ENCODE results near the gene GALE. TPM values are rescaled to one million over a fixed set of nuclear protein-coding genes. Genes with fewer than 3 reads are reported as not detected.
"Not testable (repeated sequence)": the region's sequence is repeated elsewhere in the genome, so short reads cannot be mapped to it uniquely, and the experiment has no call there.

Gene GALE
- polyA plus RNA-seq, 1 donor: 32.2 TPM

DNA sequence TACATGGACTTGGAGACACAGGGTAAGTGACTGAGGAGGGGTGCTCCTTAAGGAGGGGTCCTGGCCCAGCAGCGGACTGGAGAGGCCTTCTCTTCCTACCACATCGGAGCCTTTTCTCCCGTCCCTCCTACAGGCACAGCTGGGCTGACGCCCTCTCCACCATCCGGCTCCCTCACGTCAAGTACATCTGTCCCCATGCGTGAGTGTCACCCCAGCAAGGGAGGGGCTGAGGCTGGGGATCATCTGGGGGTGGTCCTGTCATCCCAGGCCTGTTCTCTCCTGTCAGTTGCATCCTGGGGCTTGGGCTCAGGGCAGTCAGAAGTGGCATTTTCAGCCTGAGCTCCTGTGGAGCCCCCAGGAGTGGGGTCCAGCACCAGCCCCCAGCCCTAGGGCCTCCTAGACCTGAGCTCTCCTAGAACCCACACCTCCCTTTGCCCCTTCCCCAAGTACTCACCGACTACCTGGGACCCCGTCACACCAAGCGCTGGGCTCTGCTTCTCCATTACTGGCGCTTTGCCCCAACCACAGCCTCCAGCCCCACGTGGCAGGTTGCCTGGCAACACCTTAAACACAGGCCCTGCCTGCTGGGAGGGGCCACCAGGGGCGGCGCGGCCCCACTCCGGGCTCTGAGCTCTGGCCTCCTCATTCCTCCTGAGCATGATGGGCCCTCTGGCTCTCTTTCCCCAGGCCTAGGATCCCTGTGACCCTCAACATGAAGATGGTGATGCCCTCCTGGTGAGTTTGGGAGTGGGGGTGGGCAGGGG is 7.4 kb downstream of the GALE start:
- no peak for DNase-seq

DNA sequence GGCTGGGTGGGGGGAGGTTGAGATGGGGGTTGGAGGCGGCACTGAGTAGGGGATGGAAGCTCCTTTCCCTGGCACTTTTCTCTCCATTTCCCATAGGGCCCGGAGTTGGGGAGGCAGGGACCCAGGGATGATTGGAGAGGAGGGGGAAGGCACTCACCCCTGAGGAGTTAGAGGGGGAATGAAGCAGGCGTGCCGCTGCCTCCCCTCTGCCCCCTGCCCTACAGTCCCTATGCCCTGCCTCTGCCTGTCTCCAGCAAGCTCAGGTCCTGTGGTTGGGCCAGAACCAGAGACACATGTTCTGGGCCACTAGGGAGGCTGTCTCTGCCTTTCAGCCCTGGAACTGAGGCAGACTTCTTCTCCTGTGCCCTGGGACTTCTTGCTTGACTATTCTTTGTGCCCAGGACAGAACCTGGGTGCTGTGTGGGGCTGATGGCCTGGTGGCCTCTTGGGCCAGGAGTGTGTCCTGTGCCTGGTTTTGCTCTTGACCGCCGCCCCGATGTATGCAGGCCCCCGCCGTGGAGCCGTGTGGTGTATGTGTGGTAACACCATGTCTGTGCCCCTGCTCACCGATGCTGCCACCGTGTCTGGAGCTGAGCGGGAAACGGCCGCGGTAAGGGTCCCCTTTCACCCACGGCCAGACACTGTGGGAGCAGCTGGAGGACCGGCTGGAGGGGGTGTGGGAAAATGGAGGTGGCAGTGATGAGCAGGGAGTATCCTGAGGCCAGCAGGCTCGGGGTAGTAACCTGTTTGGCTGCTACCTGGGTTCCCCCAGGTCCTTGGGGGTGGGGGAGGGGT is 8.2 kb downstream of the GALE start:
- DNase-seq: no peak

DNA sequence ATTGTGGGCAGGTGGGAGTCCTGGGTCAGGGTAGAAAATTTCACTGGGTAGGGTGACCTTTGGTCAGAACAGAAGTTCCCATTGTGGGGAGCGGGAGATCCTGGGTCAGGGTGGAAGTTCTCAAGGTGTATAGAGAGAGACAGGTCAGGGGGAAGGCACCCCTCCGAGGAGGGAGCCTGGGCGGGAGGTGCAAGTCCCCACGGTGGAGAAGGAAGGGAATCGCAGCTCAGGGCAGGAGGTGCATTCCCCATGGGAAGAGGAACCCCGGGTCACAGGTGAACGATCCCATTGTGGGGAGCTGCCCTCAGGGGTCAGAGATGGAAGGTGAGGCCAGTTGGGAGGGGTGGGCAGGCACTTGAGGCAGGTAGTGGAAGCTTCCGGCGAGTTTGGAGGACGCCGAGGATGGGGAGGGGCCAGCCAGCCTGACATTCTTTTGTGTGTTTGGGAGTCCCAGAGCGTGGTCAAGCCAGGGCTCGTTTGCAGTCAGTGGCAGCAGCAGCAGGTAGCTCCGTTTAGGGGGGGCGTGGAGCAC is 9.0 kb downstream of the GALE start:
- no peak for DNase-seq

DNA sequence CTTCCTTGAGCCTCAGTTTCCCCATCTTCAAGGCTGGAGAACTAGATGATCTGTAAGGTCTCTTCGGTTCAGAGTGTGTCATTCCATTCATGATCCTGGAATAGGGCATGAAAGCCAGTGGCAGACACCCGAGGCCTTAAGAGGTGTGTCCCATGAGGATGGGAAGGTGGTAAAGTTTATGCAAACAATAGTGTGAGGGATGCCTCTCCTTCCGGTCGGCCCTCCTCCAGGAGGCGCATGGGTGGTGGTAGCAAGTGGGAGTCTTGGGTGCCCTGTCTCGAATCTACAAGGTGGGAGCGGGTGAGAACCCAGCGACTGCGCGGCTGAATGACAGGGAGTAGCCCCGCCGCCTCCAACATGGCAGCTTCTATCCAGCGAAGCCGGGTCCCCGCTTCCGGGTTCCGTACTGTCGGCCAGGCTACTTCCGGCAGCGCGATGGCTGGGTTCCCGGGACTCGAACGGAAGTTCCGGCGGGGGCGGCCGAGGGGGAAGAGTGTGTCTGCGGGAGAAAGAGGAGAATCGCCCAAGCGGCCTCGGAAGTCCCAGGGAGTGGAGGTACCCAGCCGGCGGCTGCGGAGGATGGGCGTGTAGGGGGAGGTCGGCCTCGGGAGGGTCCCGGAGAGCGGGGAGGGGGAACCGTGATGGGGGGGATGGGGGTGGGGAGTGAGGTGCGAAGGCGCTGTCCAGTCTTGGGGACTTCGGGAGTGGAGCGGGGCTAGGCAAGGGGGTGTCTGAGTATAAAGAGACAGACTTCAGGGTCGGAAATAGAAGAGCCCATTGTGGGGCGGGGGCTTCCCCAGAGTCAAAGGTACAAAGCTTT is 9.6 kb downstream of the GALE start, which contains the start of gene LYPLA2:
LYPLA2 (plus strand) TSS at position 450 of the 820 bp plus-strand sequence. CDS start 1,538 bp downstream, outside the sequence.
- peak; percentile 90 for DNase-seq

DNA sequence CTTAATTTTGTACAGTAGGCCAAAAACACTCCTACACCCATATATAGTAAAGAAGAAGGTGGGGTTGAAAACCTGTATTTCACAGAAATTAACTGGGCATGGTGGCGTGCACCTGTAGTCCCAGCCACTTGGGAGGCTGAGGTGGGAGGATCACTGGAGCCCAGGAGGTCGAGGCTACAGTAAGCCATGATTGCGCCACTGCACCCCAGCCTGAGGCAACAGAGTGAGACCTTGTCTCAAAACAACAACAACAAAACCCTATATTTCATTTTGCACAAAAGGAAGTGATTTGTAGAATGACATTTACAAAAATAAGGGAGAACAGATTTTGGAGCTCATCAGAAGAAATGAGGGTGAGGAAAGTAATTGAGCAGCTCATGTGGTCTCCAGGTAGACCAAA is 11.9 kb downstream of the GALE start:
- no peak for DNase-seq

DNA sequence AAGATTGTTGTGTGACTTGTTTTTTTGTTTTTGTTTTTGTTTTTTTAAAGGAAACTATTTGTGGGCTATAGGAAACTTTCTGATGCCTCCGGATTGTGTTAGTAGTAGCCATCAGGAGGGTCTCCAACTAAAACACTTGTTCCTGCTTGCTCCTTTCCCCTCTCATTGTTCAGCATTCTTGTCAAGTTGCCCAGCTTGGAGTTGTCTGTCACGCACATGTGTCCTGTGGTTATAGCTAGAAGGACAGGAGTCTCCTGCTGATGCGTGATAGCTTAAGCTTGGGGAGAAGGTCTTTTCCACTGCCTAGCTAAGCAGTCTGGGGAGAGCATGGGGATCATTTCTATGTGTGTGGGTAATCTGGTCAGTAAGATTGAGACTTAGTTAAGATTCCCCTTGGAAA is 12.9 kb downstream of the GALE start:
- no peak for DNase-seq

DNA sequence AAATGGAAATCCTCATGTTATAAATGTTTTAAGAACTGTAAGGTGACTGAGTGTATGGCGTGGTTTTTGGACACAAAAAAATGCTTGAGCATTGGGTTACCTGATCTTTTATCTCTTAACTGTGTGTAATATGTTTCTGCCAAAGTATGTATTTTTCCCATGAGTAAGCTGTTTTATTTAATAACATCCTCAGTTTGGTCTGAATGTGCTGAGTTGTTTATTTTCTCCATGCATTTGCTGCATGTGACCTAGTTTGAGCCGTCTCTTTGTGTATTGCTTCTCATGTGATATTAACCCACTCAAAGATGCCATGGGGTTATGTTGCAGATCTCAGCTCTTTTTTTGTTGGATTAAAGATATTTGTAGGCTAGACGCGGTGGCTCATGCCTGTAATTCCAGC is 15.7 kb downstream of the GALE start:
- no peak for DNase-seq

DNA sequence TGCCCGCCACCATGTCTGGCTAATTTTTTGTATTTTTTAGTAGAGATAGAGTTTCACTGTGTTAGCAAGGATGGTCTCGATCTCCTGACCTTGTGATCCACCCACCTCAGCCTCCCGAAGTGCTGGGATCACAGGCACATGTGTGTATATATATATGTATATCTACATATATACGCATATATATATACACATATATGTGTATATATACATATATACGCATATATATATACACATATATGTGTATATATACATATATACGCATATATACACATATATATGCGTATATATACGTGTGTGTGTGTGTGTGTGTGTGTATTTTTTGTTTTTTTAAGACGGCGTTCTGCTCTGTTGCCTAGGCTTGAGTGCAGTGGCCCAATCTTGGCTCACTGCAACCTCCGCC is 17.4 kb downstream of the GALE start:
- not testable (repeated sequence) for DNase-seq

DNA sequence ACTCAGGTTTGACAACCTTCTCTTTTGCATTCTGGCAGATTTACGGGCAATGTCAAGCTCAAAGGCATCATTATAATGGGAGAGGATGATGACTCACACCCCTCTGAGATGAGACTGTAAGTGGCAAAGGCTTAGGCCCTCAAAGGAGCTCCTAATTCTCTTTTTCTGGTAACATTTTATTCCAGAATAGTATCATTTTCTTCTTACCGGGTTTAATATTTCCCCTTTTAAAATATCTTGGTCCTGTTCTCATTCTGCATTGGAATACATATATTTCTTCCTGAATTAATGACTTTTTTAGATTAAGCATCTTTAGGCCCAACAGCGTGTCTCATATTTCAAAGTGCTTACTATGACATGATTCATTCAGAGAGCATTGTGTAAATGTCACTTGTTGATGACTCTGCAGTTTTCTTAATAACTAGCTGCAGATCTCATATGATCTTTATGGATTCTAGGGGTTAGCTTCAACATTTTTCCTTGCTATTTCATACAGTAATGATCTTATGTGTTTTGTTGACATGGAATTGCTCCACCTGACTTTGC is 20.7 kb downstream of the GALE start:
- DNase-seq: no peak

DNA sequence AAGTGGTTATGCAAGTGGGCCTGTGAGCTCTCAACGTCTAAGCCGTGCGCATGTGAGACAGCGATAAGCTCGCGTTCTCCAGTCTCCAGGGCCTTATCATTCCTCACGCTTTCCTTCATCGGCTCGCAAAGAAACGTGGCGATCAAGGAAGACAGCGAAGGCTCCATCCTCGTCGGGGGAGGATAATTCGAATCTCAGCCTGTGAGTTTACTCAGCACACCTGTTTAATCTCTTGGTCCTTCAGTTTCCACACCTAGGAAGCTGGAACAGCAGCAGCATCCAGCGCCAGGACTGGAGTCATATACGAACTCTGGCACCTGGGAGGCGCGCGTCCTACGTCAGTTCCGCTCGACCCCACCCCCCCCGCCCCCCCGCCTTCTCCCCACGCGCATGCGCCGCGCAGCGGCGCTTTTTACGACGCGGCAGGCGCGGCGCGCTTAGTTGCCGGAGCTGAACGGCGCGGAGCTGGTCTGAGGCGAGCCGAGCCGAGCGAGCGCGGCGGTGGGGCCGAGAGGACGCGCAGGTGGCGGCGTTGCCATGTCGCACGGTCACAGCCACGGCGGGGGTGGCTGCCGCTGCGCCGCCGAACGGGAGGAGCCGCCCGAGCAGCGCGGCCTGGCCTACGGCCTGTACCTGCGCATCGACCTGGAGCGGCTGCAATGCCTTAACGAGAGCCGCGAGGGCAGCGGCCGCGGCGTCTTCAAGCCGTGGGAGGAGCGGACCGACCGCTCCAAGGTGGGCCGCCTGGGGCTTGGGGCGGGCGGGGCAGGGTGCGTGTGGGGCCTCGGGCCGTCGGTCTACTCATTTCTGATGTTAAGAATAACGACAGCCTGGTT is 22.4 kb downstream of the GALE start, which contains the start of gene PITHD1:
PITHD1 (plus strand) TSS at position 440 of the 836 bp plus-strand sequence; CDS start at position 538, 98 bp downstream.
- peak; percentile 89 for DNase-seq

DNA sequence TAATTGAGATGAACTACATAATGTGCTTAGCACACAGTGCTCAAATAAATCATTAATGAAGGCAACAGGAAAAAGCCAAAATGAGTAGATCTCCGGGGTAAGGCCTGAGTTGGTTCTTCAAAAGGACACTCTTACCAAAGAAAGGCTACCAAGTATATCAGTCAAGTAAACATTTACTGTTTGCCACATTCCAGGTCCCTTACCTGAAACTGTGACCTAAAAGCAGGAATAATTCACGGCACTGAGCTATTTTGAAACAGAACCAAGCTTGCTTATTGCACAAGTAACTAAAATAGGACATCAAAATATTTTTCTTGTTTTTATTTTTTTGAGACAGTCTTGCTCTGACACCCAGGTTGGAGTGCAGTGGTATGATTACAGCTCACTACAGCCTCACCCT is 24.3 kb downstream of the GALE start:
- no peak for DNase-seq

DNA sequence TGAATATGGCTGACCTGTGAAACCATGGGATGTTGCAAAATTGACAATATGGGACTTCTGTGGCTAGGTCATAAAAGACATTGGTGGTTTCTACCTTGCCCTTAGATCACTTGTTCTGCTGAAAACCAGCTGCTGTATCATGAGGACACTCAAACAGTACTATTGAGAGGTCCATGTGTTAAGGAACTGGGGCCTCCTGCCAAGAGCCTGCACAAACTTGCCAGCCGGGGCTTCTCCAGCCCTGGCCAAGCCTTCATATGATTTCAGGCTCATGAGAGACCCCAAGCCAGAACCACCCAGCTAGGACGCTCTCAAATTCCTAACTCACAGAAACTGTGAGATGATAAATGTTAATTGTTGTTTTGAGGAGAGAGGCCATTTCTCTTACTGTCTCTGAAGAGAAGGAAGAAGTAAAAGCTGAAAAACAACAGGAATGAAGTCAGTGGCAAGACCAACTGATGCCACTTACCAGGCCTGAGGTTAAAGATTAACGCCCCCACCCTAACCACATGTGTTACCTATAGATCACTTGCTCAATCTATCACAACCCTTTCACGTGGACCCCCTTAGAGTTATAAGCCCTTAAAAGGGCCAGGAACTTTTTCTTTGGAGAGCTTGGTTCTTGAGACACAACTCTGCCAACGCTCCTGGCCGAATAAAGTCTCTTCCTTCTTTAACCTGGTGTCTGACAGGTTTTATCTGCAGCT is 26.2 kb downstream of the GALE start:
- no peak for DNase-seq

DNA sequence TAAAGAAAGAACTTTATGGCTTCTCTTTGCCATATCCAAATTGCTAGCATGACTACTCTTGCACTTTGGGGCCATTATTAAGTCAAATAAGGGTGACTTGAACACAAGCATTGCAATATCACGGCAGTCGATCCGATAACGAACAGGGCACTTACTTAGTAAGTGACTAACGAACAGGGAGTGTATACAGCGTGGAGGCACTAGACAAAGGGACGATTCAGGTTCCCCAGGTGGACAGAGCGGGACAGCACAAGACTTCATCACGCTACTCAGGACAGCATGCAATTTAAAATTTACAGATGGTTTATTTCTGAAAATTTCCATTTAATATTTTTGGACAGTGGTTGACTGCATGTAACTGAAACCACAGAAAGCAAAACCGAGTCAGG is 27.7 kb downstream of the GALE start:
- no peak for DNase-seq

DNA sequence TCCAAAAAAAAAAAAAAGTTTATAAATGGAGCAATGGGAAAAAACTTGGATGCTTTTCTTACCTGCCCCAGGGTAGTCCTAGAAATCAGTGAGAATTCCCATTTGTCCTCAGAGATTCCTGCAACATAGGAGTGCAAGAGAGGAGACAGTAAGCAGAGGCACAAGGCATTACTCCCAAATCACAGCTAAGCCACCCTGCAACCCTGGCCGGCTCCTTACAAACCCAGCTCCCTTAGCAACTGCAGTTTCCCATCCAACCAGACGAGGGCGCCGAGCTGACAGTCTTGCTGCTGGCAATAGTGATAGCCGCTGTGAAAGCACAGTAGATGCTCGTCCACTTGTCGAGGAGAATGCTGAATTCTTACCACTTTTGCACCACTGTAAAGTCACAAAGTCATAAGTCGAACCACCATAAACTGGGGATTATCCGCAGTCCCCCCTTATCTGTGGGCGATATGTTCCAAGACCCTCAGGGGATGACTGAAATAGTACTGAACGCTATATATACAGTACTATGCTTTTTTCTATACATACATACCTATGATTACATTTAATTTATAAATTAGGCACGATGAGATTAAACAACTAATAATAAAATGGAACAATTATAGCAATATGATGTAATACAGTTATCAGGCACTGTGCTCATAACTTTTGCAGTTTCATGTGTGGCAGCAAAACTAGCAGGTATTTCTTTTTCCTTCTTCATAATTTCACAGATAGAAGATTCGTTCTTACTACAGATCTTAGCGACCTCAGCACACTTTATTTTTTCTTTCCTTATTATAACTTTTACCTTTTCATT is 28.3 kb downstream of the GALE start:
- peak; percentile 76 for DNase-seq

DNA sequence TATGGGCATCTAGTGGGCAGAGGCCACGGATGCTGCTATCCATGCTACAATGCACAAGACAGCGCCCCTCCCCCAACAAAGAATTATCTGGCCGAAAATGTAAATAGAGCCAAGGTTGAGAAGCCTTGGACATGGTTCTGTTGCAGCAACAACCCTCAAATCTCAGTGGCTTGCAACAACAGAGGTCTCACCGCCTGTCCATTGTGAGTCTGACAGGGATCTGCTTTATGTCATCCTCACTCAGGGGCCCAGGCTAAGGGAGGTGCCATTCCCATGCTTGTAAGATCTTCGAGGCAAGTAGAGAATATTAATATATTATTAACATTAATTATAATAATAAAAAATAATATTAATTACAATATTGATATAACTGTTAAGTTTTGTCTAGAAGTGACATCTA is 31.8 kb downstream of the GALE start:
- DNase-seq: no peak

DNA sequence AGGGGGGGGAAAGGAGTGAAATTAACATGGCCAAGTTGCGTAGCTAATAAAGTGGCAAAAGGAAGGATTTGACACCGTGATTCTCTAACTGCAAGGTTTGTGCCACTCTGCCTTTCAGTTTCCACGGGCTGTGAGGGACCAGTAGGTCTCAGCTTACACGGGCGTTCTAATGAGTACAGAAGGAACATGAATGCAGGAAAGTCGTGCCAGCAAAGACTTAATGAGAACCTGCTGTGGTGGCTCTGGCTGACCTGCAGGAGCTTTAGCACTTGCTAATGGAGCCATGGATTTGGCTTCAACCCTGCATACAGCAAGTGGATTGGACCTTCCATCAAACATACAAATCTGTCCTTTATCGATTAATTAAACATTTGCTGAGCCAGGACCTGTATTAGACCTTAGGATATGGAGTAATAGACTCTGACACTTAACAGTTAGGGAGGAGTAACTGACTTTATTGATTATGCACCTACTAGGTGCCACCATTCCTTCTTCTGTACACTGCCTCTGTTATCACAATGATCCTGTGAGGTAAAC is 37.4 kb downstream of the GALE start:
- DNase-seq: no peak

DNA sequence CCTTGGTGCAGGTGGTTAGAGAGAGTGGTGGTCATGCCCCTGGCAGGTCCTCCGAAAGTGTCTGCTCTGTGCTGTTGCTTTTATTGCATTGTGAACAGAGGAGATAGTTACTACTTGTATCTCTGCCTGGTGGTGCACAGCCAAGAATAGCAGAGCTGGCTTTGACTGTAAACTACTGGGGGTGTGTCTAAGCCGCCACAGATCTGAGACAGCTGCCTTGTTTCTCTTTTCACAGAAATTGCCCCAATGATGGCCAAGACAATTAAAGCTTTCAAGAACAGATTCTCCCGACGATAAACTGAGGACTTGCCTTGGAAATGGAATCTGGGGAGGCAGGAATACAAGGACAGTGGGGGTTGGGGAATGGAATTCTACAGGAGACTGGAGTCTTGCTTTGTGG is 41.3 kb downstream of the GALE start:
- DNase-seq: no peak

DNA sequence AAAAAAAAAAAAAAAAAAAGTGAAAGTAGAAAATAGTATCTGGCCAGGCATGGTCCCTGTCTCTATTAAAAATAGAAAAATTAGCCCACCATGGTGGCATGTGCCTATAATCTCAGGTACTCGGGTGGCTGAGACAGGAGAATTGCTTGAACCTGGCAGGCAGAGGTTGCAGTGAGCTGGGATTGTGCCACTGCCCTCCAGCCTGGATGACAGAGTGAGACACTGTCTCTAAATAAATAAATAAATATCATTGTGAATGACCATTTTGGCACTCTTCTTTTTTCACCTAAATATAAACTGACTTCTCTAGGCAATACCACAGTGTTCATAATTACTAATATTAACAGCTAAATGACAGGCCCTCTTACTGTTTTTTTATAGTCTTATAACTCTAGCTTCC is 42.7 kb downstream of the GALE start:
- no peak for DNase-seq

DNA sequence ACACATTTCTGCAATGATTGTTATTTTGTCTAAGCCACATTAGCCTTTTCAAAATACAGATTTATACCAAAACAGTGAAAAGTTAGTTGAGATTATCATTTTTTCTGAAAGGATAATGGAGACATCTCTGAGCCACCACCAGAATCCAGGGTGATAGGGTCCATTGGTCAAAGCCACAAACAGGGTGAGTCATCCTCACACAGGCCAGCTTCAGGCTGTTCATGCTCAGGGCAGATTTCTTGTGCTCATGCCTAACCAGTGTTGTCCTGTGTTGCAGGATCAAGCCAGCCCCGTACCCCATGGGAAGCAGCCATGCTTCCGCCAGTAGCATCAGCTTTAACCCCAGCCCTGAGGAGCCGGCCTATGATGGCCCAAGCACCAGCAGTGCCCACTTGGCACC is 43.9 kb downstream of the GALE start:
- DNase-seq: no peak
